NCI-H2227 treated with DMSO at 0.1 percent for 48 hours (cell line): ENCODE results near the gene PKHD1.

Experiments used
- DNase-seq: peaks from one replicate; lab custom pipeline; 2025; lab: John Stamatoyannopoulos, UW

Gene PKHD1

GRCh38 chr6:51702851-51703250 lies 384.6 kb downstream of the PKHD1 start:
- DNase-seq, result no peak

DNA sequence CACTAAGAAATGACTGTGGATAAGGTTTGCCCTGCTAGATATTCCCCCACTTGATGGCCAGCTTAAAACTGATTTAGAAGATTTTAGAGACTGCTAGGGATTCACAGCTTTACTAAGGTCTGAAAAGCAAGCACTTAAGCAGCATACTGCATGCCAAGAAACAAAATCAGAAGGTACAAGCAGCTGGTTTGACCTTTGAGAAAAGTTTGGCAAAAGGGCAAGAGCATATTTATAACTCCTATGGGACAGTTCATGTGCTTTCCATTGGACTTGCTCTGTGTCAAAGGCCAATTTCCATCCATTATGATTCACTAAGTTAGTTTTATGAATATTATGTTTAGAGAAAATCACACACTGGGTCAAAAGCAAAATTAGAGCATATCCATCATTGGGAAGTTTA lies 402.8 kb downstream of the PKHD1 start:
- DNase-seq, result no peak

DNA sequence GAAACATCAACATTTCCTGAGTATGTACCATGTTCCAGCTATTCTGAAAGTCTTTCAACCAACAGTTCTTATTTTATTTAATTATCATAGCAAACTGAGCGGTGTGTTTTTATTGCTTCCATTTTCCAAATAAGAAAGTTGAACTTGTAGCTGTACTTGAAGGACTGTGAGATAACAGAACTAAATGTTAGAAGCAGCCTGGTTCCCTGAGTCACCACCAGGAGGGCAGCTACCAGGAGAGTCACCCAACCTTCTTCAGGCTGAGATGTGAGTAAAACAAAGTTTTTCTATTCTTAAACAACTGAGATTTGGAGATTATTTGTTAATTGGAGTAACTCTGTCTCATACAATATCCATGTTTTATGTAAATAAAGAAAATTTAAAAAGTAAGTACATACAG lies 403.4 kb downstream of the PKHD1 start:
- DNase-seq, result no peak

- no peak for DNase-seq
Measured at GRCh38 chr6:51678905-51679620, 408.4 kb downstream of the PKHD1 start.

DNA sequence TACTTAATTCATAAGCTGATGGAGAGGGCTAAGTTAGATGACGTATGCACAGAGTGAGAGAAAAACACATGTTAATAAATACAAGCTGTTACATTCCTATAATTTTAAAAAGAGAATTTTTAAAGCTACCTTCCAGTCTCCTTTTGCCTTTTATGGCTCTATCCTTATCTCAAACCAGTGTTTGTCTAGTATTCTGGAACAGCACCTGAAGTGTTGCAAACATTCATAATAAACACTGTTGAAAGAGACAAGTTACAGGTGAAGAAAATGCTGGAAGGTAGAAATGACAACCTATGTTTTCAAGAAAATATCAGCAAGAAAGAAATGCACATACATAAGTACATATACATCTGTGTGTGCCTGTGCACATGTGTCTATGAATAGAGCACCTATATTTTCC lies 409.1 kb downstream of the PKHD1 start:
- no peak for DNase-seq

DNA sequence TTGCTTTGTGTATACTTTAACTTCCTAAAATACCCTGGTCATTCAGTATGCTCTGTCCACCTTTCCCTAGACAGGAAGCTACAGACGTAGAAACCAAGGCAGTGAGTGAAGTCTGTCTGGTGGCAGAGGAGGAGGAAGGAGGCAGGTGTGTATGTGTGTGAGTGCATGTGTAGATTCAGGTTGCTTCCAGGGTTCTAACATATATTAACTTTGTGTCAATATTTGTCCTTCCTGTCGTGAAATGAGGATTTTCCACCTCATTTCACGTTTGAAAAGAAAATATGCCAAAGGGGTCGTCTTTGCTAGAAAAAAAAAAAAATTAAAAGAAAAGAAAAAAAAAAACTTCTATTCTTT lies 411.5 kb downstream of the PKHD1 start:
- no peak for DNase-seq

GRCh38 chr6:51675020-51675921 lies 412.1 kb downstream of the PKHD1 start:
- no peak for DNase-seq

GRCh38 chr6:51663525-51663924 lies 423.9 kb downstream of the PKHD1 start:
- no peak for DNase-seq

DNA sequence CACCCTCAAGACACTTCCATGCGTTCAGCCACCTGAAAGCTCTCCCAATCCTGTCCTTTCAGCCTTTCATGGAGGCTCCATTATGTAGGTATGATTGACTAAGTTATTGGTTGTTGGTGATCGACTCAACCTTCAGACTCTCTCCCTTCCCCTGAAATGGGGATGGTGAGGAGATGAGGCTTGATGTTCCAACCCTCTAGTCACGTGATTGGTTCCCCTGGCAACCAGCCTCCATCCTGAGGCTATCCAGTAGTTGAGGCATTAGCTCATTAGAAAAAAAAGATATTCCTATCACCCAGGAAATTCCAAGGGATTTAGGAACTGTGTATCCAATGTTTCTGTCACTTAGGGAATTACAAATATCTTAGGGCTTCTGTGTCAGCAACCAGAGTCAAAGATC lies 426.6 kb downstream of the PKHD1 start:
- DNase-seq, result no peak

DNA sequence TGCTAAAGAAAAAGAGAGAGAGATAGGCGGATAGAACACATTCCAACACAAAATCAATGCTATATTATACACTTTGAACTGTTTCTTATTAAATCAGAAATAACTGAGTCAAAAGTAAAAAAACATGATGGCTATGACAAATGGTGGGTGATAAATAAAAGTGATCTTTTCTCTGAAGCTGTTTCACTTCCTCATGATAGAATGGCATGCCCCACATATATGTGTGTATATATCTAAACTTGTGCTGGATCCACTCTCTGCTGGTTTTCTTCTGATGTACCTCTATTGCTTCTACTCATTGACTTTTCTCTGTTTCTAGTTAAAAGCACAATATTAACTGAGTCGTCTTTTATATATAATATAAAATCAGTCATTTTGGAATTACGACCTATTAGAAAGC lies 429.9 kb downstream of the PKHD1 start:
- DNase-seq, result no peak

DNA sequence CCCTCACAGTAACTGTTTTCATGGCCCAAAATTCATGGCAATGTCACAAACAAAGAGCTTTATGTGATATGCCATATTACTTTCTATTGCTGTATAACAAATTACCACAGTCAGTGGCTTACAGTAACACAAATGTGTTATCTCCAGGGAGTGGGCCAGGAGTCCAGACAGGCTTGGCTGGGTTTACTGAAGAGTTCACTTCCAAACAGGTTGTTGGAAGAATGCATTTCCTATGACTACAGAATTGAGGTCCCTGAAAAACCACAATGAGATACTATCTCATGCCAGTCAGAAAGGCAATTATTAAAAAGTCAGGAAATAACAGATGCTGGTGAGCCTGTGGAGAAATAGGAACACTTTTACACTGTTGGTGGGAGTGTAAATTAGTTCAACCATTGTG lies 431.9 kb downstream of the PKHD1 start:
- DNase-seq, result no peak

DNA sequence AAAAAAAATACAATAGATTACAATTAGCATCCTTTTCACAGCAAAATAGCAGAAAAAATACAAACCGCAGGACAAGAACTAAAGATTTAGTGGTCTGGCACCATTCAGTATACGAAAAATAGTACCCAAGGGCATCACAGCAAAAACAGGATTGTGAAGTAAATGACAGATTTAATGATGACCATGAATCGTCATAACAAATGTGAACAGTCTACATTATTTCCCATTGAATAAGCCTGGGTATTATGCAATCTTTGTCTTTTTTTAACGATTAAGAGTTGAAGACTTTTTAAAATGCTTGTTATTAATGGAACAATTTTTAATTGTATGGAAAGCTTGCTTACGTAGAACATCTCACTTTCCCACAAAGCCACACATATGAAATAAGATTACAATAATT lies 432.8 kb downstream of the PKHD1 start:
- DNase-seq, result no peak

GRCh38 chr6:51651132-51651817 lies 436.1 kb downstream of the PKHD1 start:
- DNase-seq, result no peak

DNA sequence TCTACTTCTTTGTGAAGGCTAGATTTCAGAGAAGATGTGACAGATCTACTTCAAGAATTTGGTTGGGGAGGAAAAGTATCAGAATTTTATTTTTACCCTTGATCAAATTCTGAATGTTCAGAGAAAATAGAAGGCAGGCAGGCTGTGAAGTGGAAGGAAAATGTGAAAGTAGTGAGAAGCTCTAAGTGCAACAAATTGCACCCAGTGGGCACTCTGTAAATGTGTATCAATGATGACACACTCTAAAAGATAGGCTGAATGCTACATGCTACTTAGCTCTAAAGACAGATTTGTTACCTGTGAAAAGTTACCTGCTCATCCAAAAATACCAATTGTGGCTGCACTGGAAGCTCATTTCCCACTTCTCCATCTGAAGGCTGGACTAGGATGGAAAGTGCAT lies 438.6 kb downstream of the PKHD1 start:
- no peak for DNase-seq

DNA sequence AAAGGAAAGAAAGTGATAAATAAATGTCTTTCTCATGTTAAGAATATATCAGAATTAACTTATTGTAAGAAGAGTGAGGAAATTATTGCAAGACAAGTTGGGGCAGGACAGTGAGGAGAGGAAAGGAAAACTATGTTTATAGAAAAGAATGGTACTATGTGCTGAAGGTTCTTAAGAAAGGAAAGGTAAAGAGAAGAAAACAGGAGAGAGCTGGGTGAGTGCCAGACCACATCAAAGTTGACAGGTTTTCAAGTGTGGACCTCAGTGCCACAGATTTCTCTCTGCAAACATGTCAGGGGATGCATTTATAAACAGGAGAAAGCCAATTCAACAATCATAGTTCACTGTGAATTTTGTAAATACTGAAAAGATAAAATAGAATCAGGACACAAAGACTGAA lies 439.2 kb downstream of the PKHD1 start:
- no peak for DNase-seq

GRCh38 chr6:51644426-51644825 lies 443.0 kb downstream of the PKHD1 start:
- DNase-seq, result no peak

- no peak for DNase-seq
Measured at GRCh38 chr6:51640021-51640420, 447.4 kb downstream of the PKHD1 start.

DNA sequence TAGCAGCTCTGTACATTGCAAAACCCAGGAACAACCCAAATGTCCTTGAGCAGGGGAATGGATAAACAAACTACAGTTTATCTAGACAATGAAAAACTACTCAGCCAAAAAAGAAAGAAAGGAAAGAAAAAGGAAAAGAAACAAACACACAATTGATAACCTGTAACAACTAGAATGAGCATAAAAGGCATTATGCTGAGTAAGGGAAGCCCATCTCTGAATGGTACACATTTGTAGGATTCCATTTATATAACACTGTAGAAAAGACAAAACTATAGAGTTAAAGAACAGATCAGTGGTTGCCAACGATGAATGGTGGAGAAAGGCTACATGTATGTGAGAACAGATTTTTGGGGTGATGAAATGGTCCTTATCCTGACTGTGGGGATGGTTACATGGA lies 454.0 kb downstream of the PKHD1 start:
- no peak for DNase-seq

DNA sequence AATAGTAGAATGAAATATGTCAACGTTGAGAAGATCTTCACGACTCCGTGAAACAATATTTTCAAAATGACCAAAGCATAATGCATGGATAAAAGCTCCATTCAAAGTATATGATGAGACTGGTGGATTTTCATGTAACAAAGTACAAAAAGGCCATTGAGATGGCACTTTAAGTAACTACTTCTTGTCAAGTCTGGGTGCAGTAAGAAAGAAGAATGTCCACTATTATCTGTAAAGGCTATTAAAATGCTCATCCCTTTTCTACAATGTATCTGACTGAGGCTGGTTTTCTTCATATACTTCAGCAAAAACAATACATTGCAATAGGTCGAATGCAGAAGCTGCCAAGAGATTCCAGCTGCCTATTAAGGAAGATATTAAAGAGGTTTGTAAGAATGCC lies 457.4 kb downstream of the PKHD1 start:
- no peak for DNase-seq

GRCh38 chr6:51626391-51626790 lies 461.0 kb downstream of the PKHD1 start:
- no peak for DNase-seq

DNA sequence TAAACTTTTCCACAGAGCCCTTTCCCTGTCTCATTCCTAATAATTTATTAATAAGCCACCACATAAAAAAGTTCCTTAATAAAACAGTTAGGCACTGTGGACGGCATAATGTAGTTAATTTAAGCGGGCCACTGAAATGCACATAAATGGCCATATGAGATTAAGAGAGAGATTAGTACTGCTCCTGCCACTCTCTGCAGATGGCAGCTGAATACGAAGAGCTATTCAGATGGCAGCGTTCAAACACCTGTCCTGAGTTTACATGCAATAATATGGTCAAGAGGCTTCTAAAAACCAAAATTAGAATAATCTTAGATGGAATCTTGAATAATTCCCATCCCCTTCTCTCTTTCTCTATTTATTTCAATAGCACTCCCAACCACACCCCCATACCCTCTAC lies 461.8 kb downstream of the PKHD1 start:
- DNase-seq, result no peak

DNA sequence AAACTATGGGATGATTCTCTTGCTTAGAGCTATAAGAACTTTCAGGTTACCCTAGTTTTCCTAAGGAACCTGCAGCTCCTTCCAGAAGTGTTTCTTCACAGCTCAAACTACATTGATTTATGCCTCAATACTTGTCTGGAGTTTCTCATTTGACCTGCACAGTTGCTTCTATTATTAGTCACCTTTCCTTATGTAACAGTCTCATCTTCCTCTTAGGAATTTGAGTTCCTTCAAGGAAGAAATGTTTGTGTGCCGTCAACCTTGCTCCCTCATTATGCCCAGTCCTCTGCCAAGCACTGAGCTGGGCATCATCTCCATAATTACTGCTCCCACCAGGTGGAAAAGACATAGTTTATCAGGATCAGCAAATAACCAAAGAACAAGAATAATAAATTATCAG lies 466.4 kb downstream of the PKHD1 start:
- DNase-seq, result no peak
